HG03432 (cell line): ENCODE measurements around the gene AGAP4.
"Not testable (repeated sequence)": the region's sequence is repeated elsewhere in the genome, so short reads cannot be mapped to it uniquely, and the experiment has no call there.

ENCODE experiments used
- ATAC-seq: cut with Tn5 transposase; IDR thresholded peaks from one replicate; pipeline ENCODE4 v1.9.1; 2021; ENCODE audit warnings: mild to moderate bottlenecking, moderate library complexity; ENCODE audit not compliant: unreplicated experiment

Gene AGAP4

DNA sequence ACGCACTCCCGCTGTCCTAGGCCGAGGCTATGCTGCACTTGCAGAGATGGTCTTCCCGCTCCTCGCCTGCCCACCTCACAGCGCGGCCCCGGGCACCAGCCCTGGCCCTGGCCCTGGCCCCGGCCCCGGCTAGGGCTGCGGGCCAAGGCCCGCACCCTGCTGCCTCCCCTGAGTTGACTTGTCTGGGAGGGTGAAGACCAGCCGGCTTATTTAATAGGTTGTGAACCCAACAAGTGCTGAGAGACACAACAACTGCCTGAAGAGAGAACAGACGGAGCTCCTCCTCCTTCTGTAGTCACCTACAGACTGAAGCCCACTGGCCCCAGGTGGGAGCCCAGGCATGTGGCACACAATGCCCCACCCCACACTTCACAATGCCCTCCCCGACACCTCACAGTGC is at the start of gene AGAP4:
TSS of gene AGAP4 (minus strand) at position 101 of the 400 bp plus-strand sequence. CDS start 153 bp downstream, outside the sequence.
- not testable (repeated sequence) for ATAC-seq

DNA sequence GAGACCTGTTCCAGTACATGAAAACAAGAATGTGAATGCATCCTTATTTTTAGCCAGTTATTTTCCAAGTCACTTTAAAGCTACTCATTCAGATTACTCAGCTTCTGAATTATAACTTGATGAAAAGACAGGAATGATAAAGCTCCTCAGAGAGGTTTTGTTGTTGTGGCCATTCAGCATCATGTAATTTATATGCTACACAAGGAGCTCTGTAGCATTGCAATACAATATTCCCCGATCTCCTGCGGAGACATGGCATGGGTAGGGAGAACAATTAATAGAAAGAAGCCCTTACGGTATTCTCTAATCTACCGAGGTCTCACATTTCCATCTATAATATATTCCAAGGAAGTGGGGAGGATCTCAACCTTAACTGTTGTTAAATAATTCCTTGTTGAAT is 43.4 kb upstream of the AGAP4 start:
- not testable (repeated sequence) for ATAC-seq

- ATAC-seq, result not testable (repeated sequence)
Measured at GRCh38 chr10:45889539-45890230, 42.4 kb upstream of the AGAP4 start.

DNA sequence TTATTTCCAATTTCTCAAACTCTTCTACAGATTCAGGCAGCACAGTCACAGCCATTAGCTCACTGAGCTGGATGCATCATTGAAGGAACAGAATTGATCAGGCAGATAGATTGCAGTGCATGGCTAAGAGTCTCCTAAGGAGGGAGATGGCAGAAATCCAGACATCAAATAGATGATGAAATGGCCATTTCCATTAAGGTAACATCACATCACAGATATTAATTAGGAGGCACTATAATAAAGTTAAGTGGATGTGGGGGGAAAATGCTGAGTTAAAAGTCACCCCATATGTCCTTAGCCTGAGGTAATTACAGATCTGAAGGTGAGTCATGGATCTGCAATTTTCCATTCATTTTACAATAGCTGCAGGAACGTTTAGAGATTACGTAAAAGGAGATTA is 35.6 kb upstream of the AGAP4 start:
- ATAC-seq, result not testable (repeated sequence)

- not testable (repeated sequence) for ATAC-seq
Measured at GRCh38 chr10:45865404-45865803, 18.1 kb upstream of the AGAP4 start.

DNA sequence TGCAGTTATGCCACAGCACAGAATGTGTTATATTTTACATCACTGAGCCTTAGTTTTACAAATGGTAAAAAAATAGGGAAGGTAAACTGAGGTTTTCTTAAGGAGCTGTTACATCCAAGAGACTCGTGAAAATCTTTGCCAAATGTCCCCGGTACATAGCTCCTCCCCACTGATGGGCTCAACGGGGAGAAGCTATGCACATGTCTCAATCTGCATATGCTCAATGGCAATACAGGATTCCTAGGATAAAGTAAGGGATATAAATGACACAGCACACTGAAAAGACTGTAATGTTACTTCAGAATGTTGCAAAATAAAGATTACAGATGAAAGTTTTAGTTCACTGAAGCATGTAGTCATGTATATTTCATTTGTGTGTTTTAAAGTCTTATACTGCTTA is 17.0 kb upstream of the AGAP4 start:
- ATAC-seq, result not testable (repeated sequence)

GRCh38 chr10:45863632-45864031 is 16.3 kb upstream of the AGAP4 start:
- ATAC-seq, result not testable (repeated sequence)

GRCh38 chr10:45857931-45858330 is 10.6 kb upstream of the AGAP4 start:
- ATAC-seq, result not testable (repeated sequence)

GRCh38 chr10:45848467-45848866 is 1.2 kb upstream of the AGAP4 start:
- not testable (repeated sequence) for ATAC-seq

GRCh38 chr10:45822918-45823317 is 24.4 kb downstream of the AGAP4 start:
- ATAC-seq, result not testable (repeated sequence)

DNA sequence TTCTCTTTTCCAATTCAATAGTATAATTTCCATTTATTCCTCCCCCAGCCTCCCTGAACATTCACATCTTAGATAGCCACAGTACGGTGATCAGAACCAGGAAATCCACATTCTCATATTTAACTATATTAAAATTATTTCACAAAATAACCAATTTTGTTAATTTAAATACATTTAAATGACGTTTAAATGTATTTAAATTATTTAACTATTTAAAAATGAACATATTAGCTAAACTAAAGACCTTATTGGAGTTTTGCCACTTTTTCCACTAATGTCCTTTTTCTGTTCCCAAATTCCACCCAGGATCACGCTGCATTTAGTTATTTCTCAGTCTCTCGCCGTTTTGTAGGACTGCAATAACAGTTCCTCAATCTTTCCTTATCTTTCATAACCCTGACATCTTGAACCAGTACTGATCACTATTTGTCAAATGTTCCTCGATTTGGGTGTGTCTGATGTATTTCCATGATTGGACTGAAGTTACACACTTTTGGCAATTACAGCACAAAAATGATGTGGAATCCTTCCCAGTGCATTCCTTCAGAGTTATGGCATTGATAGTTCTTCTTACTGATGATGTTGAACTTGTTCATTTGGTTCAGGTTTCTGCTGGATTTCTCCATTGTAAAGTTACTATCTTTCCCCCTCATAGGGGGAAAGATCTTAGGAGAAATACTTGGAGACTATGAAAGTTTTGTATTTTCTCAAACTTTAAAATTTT is 27.0 kb downstream of the AGAP4 start:
- not testable (repeated sequence) for ATAC-seq

GRCh38 chr10:45819552-45819951 is 27.7 kb downstream of the AGAP4 start:
- no peak for ATAC-seq

DNA sequence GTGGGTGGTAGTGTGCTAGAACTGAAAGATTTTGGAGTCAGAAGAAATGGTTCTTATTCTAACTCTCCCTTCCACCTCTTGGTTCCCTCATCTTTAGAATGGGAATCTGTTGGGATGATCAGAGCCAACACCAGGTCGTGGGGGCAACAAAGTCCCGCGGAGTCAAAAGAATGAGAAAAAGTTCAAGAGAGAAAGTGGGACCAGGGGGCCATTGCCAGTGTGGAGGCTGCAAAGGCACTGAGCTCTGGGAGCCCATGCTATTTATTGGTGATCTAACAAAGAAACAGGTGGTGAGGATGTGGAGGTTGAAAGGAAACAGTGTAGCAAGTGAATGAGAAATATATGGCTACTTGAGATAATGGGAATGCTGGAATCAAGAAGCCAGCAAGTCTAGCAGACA is 29.4 kb downstream of the AGAP4 start:
- no peak for ATAC-seq

DNA sequence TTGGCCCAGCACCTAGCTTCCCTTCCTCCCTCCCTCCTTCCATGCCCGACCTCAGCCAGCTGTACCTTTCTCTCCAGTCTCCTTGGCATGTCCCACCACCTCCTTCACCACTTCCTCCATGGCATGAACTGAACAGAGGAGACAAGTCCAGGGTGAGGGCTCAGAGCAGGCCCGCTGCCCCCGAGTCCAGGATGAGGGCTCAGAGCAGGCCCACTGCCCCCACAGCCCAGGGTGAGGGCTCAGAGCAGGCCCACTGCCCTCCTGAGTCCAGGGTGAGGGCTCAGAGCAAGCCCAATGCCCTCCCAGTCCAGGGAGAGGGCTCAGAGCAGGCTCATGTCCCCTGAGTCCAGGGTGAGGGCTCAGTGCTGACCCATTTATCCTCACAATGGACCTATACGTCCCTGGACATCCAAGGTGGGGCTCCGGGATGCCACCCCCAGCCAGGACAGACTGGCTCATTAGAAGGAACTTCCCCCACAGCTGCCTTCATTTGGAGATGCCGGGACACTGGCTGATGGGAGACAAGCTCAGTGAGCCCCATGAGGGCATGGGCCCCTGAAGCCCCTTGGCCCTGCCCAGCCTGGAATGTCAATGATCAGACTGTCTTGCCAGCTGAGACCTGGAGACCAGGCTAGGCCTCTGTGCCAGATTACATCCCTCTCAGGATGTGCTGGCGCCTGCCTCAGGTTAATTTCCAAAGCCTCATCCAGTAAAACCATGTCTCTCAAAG is 30.0 kb downstream of the AGAP4 start:
- ATAC-seq, result no peak

GRCh38 chr10:45814146-45814545 is 33.2 kb downstream of the AGAP4 start:
- ATAC-seq, result not testable (repeated sequence)

DNA sequence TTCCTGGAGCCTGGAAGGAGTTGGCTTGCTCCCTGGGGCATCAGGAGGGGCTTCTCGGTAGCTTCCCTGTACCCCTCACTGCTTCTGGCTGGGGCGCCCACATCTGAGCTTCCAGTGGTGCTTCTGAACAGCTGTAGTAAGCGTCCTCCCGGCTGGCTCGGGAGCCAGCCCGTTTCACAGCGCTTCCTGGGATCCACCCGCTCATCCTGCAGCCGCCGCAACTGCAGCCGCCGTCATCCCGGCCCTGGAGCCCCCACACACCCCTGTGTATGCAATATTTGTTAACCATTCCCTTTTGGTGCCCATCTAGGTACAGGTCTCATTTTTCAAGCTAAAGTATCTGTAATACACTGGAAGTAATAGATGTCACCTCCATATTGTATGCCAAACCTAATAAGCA is 34.3 kb downstream of the AGAP4 start:
- not testable (repeated sequence) for ATAC-seq

GRCh38 chr10:45811075-45811474 is 36.2 kb downstream of the AGAP4 start:
- no peak for ATAC-seq

DNA sequence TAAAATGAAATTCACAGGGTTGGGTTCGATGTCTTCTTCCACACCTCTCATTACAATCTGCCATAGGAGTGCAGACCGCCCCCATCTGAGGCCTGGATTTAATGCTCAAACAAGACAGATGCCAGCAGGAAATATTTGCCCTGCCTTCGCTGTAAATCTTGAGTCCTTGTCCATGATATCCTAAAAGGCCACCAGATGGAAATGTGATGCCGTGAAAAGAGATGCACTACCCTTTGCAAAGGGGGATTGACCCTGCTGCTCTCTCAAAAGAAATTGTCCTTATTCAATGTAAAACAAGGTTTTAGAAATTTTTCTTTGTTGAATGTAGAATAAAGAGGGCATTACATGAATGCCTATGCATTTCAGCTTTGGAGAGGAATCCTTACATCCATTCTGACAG is 37.5 kb downstream of the AGAP4 start:
- ATAC-seq, result no peak

DNA sequence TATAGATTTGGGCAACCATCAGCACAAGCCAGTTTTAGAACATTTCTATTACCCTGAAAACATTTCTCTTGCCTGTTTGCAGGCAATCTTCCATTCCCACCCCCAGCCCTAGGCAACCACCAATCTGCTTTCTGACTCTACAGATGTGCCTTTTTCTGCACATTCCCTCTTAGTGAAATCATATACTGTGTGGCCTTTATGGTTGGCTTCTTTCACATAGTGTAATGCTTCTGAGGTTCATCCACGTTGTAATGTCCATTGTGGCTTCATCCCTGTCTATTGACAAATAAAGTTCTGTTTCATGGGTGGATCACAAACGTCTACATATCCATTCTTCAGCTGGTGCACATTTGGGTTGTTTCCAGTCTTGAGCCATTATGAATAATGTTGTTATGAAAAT is 42.3 kb downstream of the AGAP4 start:
- not testable (repeated sequence) for ATAC-seq

- ATAC-seq, result not testable (repeated sequence)
Measured at GRCh38 chr10:45803060-45804010, 44.0 kb downstream of the AGAP4 start.
